ENCODE data around the gene PLA2G12B. TPM values are rescaled to one million over a fixed set of nuclear protein-coding genes. Genes with fewer than 3 reads are reported as not detected.
"Not testable (repeated sequence)": the region's sequence is repeated elsewhere in the genome, so short reads cannot be mapped to it uniquely, and the experiment has no call there.

The PLA2G12B gene
- total and polyA plus RNA-seq, 4 donors, result 0.15 to 2.3 (median 1.3) TPM

DNA sequence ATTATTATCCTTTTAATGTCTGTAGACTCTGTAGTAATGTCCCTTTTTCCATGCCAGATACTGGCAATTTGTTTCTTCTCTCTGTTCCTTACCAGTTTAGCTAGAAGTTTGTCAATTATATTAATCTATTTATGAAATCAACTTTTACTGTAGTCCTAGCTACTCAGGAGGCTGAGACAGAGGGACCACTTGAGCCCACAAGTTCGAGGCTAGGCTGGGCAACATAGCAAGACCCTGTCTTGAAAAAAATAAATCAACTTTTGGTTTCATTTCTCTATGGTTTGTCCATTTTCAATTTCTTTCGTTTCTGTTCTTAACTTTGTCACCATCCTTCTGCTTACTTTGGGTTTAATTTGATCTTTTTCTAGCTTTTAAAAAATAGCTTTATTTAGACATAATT is 42.5 kb upstream of the PLA2G12B start:
- H3K9ac ChIP-seq (ENCODE audit: insufficient read depth in 1 of 2, low read length in 2 of 2), result no peak overlapping the region
- no peaks in the 10 kb centered on the region for H3K27me3 ChIP-seq (ENCODE audit: control insufficient read depth in 3 of 3, insufficient read depth in 3 of 3, low read length in 2 of 3)

DNA sequence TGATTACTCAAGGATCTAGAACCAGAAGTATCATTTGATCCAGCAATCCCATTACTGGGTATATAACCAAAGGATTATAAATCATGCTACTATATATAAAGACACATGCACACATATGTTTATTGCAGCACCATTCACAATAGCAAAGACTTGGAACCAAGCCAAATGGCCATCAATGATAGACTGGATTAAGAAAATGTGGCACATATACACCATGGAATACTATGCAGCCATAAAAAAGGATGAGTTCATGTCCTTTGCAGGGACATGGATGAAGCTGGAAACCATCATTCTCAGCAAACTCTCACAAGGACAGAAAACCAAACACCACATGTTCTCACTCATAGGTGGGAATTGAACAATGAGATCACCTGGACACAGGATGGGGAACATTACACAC is 40.9 kb upstream of the PLA2G12B start:
- not testable (repeated sequence) for ATAC-seq (ENCODE audit: insufficient read depth, low FRiP score); DNase-seq; H3K9me3 ChIP-seq (ENCODE audit: control insufficient read depth in 4 of 4, insufficient read depth in 3 of 4, low read length in 3 of 4); H3K27me3 ChIP-seq (ENCODE audit: control insufficient read depth in 3 of 3, insufficient read depth in 3 of 3, low read length in 2 of 3); H3K9ac ChIP-seq (ENCODE audit: insufficient read depth in 1 of 2, low read length in 2 of 2); H3K4me3 ChIP-seq; H3K27ac ChIP-seq (ENCODE audit: low read depth in 1 of 2, low read length in 1 of 2); H3K36me3 ChIP-seq (ENCODE audit: control insufficient read depth in 4 of 4, insufficient read depth in 4 of 4, low read length in 4 of 4); H3K4me1 ChIP-seq (ENCODE audit: control insufficient read depth in 5 of 5, insufficient read depth in 5 of 5, low read length in 5 of 5)

More for the DNA sequence above, 42.5 kb upstream of the PLA2G12B start:
- H3K4me3 ChIP-seq, result no peak overlapping the region
- H3K4me1 ChIP-seq (ENCODE audit: control insufficient read depth in 5 of 5, insufficient read depth in 5 of 5, low read length in 5 of 5), result no peaks in the 10 kb centered on the region
- 93 to 98% methylated on average over 2 of the region's 2 CpGs for WGBS, 2 donors
- H3K36me3 ChIP-seq (ENCODE audit: control insufficient read depth in 4 of 4, insufficient read depth in 4 of 4, low read length in 4 of 4), result peaks cover 0 to 6% (median 0%) of the 10 kb centered on the region in 4 donors
- no peak overlapping the region for H3K27ac ChIP-seq (ENCODE audit: low read depth in 1 of 2, low read length in 1 of 2)
- no peaks in the 10 kb centered on the region for H3K9me3 ChIP-seq (ENCODE audit: control insufficient read depth in 4 of 4, insufficient read depth in 3 of 4, low read length in 3 of 4)
- ATAC-seq (ENCODE audit: insufficient read depth, low FRiP score) (no peak), DNase-seq (no peak)
- TF ChIP-seq CTCF (IDR thresholded peaks at IDR 0.05; ENCODE audit: control extremely low read depth, extremely low read depth), result no peak

GRCh38 chr10:72989771-72990170 is 35.2 kb upstream of the PLA2G12B start:
- H3K9ac ChIP-seq (ENCODE audit: insufficient read depth in 1 of 2, low read length in 2 of 2); H3K36me3 ChIP-seq (ENCODE audit: control insufficient read depth in 4 of 4, insufficient read depth in 4 of 4, low read length in 4 of 4); ATAC-seq (ENCODE audit: insufficient read depth, low FRiP score); H3K4me1 ChIP-seq (ENCODE audit: control insufficient read depth in 5 of 5, insufficient read depth in 5 of 5, low read length in 5 of 5); H3K9me3 ChIP-seq (ENCODE audit: control insufficient read depth in 4 of 4, insufficient read depth in 3 of 4, low read length in 3 of 4); H3K4me3 ChIP-seq; H3K27me3 ChIP-seq (ENCODE audit: control insufficient read depth in 3 of 3, insufficient read depth in 3 of 3, low read length in 2 of 3); H3K27ac ChIP-seq (ENCODE audit: low read depth in 1 of 2, low read length in 1 of 2); DNase-seq: not testable (repeated sequence)
- 88 to 89% methylated on average over 7 of the region's 7 CpGs for WGBS, 2 donors

GRCh38 chr10:72984618-72985017 is 30.0 kb upstream of the PLA2G12B start:
- not testable (repeated sequence) for H3K9ac ChIP-seq (ENCODE audit: insufficient read depth in 1 of 2, low read length in 2 of 2); H3K4me3 ChIP-seq; H3K9me3 ChIP-seq (ENCODE audit: control insufficient read depth in 4 of 4, insufficient read depth in 3 of 4, low read length in 3 of 4); H3K27ac ChIP-seq (ENCODE audit: low read depth in 1 of 2, low read length in 1 of 2); H3K27me3 ChIP-seq (ENCODE audit: control insufficient read depth in 3 of 3, insufficient read depth in 3 of 3, low read length in 2 of 3); DNase-seq; H3K4me1 ChIP-seq (ENCODE audit: control insufficient read depth in 5 of 5, insufficient read depth in 5 of 5, low read length in 5 of 5); H3K36me3 ChIP-seq (ENCODE audit: control insufficient read depth in 4 of 4, insufficient read depth in 4 of 4, low read length in 4 of 4); ATAC-seq (ENCODE audit: insufficient read depth, low FRiP score)
- 91 to 95% methylated on average over 4 of the region's 4 CpGs for WGBS, 2 donors

- Histone ChIP-seq H3K9me3 (ENCODE audit: control insufficient read depth in 4 of 4, insufficient read depth in 3 of 4, low read length in 3 of 4) (peaks cover 0 to 6% (median 2%) of the 10 kb centered on the region in 4 donors), H3K9ac (ENCODE audit: insufficient read depth in 1 of 2, low read length in 2 of 2) (no peak overlapping the region), H3K4me3 (no peak overlapping the region), H3K27me3 (ENCODE audit: control insufficient read depth in 3 of 3, insufficient read depth in 3 of 3, low read length in 2 of 3) (no peaks in the 10 kb centered on the region), H3K27ac (ENCODE audit: low read depth in 1 of 2, low read length in 1 of 2) (no peak overlapping the region), H3K36me3 (ENCODE audit: control insufficient read depth in 4 of 4, insufficient read depth in 4 of 4, low read length in 4 of 4) (no peaks in the 10 kb centered on the region), H3K4me1 (ENCODE audit: control insufficient read depth in 5 of 5, insufficient read depth in 5 of 5, low read length in 5 of 5) (peaks cover 0 to 1% (median 0%) of the 10 kb centered on the region in 5 donors)
- no peak for TF ChIP-seq CTCF (IDR thresholded peaks at IDR 0.05; ENCODE audit: control extremely low read depth, extremely low read depth)
- DNase-seq (no peak), ATAC-seq (ENCODE audit: insufficient read depth, low FRiP score) (no peak)
- 95 to 100% methylated on average over 2 of the region's 2 CpGs for WGBS, 2 donors
Observed at GRCh38 chr10:72981882-72982529, 27.4 kb upstream of the PLA2G12B start.
